ENCODE data around the gene GRID2IP.

DNA sequence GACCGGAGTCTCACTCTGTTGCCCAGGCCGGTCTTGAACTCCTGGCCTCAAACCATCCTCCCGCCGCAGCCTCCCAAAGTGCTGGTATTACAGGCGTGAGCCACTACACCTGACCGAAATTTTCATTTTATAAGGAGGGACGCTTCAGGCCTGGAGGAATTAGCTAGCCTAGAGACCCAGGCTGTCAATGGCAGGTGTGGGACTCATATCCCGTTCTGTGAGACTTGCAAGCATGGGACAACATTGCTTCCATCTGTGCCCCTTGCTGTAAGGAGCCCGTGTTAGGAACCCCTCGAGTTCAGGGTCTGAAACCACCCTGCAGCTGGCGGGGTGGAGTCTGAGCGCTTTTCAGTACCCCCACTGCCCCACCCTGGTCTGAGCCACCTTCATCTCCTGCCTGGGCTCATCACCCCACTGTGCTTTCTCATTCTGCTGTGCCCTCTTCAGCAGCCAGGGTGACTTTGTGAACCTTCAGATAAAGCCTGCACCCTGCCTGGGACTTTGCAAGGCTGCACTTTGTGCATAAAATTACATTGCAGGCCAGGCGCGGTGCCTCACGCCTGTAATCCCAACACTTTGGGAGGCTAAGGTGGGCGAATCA is 102.2 kb downstream of the GRID2IP start:
- TF ChIP-seq CTCF (IDR thresholded peaks at IDR 0.05), result no peak
- TF ChIP-seq POLR2A (IDR thresholded peaks at IDR 0.05), result no peak

Data from testis (tissue), 2 donors.